Esophagus mucosa (tissue), 1 donor: Measurements from ENCODE around the gene CPA2. TPM values are rescaled to one million over a fixed set of nuclear protein-coding genes. Genes with fewer than 3 reads are reported as not detected.
A peak's percentile ranks its signal among the peaks of the same experiment; 100 is the strongest.

Experiments used
- ATAC-seq: fragments of 200-7000 bp; cut with Tn5 transposase; one replicate; pipeline ENCODE4 v1.9.1; 2020
- total RNA-seq: library from RNA; stranded (reverse); gene quantifications from one replicate; pipeline ENCODE4 v1.2.4, GENCODE V29; 2023
- donor health status: DM: yes; HTN: yes; CAD: no.

The CPA2 gene
- total RNA-seq, 1 donor from 2014 or later, result not detected

- ATAC-seq, result no peak
Observed at GRCh38 chr7:130256704-130257103, 10.0 kb upstream of the CPA2 start.

DNA sequence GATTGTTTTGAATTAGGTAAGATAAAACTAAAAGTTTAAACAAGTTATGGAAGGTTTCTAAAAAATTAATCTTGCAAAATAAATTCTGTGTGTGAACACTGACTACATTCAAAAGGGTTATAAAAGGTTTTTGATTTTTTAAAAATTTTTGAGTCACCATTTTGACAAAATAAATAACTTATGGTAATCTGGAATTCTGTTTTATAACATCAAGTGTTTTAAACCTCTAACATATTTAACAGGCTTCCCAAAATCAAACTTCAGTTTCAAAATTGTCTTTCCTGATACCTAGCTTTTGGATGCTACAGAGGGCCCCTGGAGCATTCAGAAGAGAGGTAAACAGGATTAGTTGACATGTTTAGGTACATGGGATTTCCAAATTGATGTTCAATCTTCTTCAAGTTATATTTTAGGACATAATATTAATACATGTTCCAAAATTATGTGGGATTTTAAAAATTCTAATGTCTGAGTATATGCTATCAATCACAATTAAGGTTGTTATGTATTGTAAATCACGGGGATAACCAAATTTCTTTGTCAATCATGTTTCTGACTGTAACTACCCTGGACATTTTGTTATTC is 8.1 kb upstream of the CPA2 start:
- ATAC-seq, result no peak

GRCh38 chr7:130262448-130262847 is 4.2 kb upstream of the CPA2 start:
- no peak for ATAC-seq

DNA sequence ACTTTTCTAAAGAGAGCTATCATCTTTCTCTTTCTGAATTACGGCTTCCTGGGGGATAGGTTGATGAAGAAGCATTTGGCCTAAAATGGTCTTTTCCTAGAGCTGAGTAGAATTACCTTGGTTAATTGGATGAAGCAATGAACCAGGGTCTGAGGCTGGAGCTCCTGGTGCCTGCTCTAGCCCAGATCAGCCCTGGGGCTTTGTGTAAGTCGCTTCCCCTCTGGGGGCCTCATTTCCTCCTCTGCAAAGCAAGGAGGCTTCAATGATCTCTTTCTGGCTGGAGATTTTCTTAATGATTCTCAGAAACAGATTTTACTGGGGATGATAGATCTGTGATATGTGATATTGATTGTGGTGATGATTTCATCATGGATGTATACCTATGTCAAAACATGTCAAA is 3.5 kb upstream of the CPA2 start:
- no peak for ATAC-seq

- no peak for ATAC-seq
Observed at GRCh38 chr7:130266961-130267321, 278 bp downstream of the CPA2 start.

GRCh38 chr7:130268463-130269317 is 2.0 kb downstream of the CPA2 start:
- no peak for ATAC-seq

DNA sequence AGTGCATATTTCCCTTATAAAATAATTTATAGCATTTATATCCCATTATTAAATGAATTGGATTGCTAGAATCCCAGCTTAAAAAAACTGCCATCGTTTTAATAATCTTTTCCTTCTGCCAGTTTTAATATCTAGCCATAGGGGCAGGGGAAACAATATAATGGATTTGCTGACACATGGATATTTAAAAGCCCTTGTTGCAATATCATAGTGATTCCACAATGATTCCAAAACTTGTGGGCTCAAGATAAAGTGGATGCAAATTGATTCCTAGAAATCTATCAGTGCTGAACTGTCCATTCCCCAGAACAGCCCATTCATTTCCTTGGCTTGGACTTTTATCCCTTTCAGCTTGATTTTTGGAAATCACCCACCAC is 2.6 kb downstream of the CPA2 start:
- no peak for ATAC-seq

DNA sequence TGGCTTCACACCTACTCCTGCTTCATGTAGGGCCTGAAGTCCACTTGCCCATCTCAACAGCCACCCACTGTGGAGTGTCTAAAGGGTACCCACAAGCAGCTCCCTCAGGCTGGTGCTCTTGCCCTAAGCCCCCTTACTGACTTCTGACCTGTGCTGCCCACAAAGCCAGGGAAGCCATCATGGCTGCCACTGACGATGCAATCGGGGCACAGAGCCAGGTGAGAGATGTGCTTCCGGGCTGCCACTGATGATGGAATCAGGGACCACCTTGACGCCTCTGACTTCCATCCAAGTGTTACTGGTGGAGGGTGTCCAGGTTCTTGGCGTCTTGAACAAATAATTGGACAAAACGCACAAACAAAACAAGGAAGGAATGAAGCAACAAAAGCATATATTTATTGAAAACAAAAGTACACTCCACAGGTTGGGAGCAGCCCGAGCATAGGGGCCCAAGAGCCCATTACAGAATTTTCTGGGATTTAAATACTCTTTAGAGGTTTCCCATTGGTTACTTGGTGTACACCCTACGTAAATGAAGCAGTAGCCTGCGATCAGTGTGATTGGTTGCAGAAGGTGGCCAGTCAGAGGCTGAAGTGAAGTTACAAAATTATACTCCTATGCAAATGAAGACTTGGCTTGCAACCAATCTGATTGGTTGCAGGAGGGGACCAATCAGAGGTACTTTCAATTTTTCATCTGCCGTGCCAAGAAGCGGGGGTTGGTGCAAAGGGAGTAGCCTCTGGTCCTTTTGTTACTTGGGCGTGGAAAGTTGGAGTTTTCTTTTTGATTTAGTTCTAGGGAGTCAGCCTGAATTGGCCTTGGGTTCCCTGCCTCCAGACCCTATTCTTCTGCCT is 4.5 kb downstream of the CPA2 start:
- no peak for ATAC-seq

- ATAC-seq, result peak; percentile 57
Observed at GRCh38 chr7:130272381-130273080, 5.9 kb downstream of the CPA2 start.

DNA sequence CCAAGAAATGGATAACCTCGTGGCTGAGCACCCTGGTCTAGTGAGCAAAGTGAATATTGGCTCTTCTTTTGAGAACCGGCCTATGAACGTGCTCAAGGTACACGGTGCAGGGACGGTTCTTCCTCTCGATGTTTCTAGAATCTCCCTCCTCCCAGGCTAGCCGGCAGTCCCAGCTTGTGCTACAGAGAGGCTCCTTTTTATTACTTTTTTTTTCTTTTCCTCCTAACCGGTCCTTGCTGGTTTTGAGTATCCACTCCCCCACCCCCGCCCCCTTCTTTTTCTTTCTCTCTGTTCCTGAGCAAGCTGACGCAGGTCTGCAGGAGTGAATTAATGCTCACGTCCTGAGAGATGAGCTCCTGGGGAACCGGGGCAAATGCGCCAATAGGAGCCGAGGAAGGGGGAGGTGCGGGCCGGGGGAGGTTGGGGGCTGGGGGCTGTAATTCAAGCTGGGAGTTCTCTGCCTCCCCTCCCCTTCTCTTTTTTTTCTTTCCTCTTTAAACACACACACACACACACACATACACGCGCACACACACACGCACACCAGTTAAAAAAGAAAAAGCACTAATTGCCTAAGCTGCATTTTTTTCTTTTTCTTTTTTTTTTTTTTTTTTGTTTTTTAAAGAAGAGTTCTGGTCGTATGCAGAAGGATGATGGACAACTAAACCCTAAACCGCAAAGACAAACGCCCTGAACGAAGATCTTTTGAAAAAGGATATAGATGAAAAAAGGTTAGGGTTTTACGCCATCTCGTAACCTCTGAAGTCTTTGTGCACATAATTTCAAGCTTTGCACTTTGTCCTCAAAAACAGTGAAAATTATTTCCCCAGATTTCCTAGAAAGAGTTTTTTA is 6.6 kb downstream of the CPA2 start:
- peak; percentile 23 for ATAC-seq

DNA sequence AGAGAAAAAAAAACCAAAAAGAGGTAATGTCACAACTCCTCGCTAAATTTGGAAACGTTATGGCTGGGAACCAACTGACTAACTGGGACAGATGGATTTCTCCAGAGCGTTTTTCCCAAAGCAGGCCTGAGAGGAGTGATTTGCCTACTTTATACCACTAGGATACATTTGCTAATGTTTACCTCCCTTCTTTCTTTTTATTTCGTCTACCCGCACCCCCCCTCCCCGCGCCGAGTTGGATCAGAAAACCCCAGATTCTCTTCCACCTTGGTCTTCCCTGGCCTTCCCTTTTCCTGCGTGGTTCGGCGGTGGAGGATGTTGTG is 7.2 kb downstream of the CPA2 start:
- ATAC-seq, result no peak

- no peak for ATAC-seq
Observed at GRCh38 chr7:130274296-130274695, 7.6 kb downstream of the CPA2 start.

DNA sequence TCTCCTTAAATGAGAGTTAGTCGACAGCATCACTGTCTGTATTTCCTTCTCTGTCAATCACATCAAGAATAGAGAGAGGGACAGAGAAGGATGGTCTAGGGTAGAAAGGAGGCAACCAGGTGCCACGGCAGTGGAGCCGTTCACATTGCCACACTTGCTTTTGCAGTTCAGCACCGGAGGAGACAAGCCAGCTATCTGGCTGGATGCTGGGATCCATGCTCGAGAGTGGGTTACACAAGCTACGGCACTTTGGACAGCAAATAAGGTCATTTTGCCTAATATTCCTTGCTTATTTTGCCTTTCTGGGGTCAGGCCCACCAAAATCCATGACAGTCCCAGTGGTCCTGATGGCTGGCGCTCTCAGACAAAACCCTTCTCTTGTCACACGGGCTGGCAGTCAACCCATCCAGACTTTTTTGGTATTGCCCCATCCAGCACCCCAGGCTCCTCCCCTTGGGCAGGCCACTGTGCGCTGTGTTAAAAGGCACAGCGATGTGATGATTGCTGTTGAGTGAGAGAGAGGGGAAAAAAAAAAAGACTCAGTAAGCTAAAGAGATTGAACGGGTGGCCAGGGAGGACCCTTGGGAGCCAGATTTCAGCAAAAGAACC is 8.4 kb downstream of the CPA2 start:
- no peak for ATAC-seq

- no peak for ATAC-seq
Observed at GRCh38 chr7:130275826-130276297, 9.2 kb downstream of the CPA2 start.

- ATAC-seq, result peak; percentile 31
Observed at GRCh38 chr7:130276796-130277762, 10.4 kb downstream of the CPA2 start.

DNA sequence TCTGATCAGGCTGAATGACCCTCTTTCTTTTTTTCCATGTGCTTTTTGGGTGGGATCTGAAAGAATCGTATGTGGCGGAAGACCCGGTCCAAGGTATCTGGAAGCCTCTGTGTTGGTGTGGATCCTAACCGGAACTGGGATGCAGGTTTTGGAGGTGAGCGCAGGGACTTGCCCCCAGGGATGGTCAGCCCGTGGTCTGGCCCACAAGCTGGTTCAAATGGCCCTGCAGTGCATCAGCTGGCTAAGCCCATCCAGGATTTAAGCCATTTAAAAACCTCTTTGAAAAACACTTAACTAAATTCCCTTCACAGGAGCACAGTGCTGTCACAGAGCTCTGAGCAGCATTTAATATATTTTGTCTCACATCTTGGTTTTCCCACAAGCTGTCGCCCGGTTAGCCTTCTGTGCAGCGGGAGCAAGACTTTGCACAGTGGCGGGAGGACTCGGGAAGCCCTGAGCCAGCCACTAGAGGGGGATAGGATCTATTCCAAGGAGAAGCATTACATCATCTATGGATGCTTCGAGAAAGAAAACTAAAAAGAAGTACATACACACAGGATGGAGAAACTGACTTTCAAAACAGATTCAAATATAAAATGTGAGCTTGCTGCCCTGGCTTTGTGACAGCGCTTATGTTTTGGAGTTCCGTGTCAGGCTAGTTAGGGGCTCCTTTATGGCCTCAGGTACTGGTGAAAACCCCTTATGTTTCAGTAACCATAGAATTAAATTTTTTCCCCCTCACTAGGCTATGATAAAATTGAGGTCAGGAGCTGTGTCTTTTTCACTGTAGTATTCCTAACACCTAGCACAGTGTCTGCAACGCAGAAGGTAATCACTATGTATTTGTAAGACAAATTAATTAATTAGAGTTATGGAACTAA is 11.3 kb downstream of the CPA2 start:
- no peak for ATAC-seq

- ATAC-seq, result no peak
Observed at GRCh38 chr7:130278860-130279259, 12.2 kb downstream of the CPA2 start.

DNA sequence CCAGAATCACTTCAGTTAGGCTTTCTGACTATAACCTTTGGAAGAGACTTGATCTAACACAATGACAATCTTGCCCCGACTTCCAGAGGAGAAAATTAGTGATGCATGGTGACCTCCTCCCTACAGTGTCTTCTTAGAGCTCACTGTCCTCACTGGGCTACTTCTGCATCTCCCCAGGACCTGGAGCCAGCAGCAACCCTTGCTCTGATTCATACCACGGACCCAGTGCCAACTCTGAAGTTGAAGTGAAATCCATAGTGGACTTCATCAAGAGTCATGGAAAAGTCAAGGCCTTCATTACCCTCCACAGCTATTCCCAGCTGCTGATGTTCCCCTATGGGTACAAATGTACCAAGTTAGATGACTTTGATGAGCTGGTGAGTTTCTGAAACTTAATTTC is 12.6 kb downstream of the CPA2 start:
- ATAC-seq, result no peak

DNA sequence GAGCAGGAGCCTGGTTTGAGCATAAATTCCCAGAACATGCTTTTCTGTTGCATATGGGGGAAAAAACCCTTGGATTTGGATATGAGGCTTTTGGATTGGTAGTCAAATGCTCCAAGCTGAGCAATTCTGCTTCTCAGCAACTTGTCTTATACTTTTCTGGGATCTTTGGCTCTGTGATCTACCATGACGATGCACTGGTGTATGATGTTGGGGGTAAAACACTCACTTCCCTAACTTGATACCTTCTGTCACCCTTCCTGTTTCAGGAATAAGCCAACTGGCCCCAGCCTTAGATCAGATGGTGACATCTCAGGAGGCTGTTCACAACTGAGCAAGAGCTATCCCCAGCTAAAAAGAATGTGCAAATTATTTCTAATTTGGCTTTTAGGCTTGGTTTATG is 13.2 kb downstream of the CPA2 start:
- ATAC-seq, result no peak
